SK-N-MC (cell line): ENCODE results near the gene C12orf50.

ENCODE experiments used
- DNase-seq: peaks from one replicate; pipeline ENCODE4 v3.0.0-alpha.2; 2011; ENCODE audit warnings: low read depth, low spot score
- H3K27ac ChIP-seq: fragments of 200-600 bp; sonication (generic); 2 replicates; pipeline ENCODE4 v1.5.1; 2016; ENCODE audit warnings: mixed run types
- H3K36me3 ChIP-seq: fragments of 200-600 bp; sonication (generic); 2 replicates; pipeline ENCODE4 v1.6.1; 2017; ENCODE audit warnings: antibody characterized with exemption, low read length, mixed read lengths; ENCODE audit not compliant: insufficient read depth
- H3K4me3 ChIP-seq: fragments of 200-600 bp; sonication (generic); 2 replicates; pipeline ENCODE4 v1.5.1; 2016
- H3K9ac ChIP-seq: fragments of 200-600 bp; sonication (generic); 2 replicates; pipeline ENCODE4 v1.8.0; 2017; ENCODE audit warnings: mixed run types, mixed read lengths; ENCODE audit not compliant: insufficient read length
- H3K9me3 ChIP-seq: fragments of 200-600 bp; sonication (generic); 2 replicates; pipeline ENCODE4 v1.6.1; 2017; ENCODE audit warnings: low read depth, mild to moderate bottlenecking, antibody characterized with exemption, low read length, moderate library complexity, mixed read lengths
- EZH2 ChIP-seq: fragments of 200-600 bp; sonication (generic); IDR thresholded peaks from one replicate; pipeline ENCODE4 v1.6.1; 2017; ENCODE audit warnings: antibody characterized with exemption
- FOXP2 ChIP-seq: optimal IDR thresholded peaks from 2 replicates; pipeline ENCODE3; 2011; ENCODE audit warnings: mild to moderate bottlenecking, moderate library complexity; ENCODE audit not compliant: insufficient read depth; ENCODE audit errors: extremely low read length, control extremely low read depth
- POLR2AphosphoS5 ChIP-seq: IDR thresholded peaks from 2 replicates; pipeline ENCODE4 v1.6.1; 2012; ENCODE audit warnings: mild to moderate bottlenecking, low read depth, low read length, borderline replicate concordance

The C12orf50 gene

DNA sequence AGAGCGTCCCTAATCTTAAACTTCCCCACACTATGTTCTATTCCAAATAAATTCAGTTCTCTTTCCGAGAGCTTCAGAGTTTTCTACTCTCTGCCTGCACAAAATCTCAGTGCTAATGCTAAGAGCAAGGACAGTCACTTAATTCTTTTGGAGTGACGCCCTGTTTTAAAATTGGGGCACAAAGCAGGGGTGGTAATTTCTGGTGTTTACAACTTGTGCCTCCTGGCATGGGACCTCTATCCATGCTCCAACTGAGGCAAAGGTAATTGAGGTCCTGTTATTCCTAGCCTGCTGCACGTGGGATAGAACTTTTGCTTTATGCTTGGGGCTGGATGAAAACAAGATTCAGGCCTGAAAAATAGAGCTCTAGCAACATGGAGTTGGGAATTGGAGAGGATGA is 22.9 kb downstream of the C12orf50 start:
- DNase-seq: no peak
- Histone ChIP-seq H3K9me3 (no peaks in the 10 kb centered on the region), H3K27ac (no peak overlapping the region), H3K9ac (no peak overlapping the region), H3K4me3 (no peak overlapping the region), H3K36me3 (no peaks in the 10 kb centered on the region)
- no peak for TF ChIP-seq FOXP2

DNA sequence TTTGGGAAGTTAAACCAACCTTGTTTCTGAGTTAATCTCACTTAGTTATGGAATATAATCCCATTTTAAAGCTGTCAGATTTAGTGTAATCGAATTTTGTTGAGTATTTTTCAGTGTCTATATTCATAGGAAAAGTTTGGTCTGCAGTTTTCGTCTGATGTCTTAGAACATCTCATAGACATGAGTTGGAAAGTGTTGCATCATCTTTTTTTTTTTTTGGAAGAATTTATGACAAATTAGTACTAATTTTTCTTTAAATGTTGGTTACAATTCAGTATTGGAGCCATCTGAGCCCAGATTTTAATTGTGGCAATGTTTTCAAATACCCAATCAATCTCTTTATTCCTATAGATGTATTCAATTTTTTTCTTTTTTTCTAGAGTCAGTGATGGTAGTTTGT is 27.9 kb downstream of the C12orf50 start:
- Histone ChIP-seq H3K9me3 (no peaks in the 10 kb centered on the region), H3K27ac (no peak overlapping the region), H3K36me3 (no peaks in the 10 kb centered on the region), H3K4me3 (no peak overlapping the region), H3K9ac (no peak overlapping the region)
- no peak for DNase-seq
- TF ChIP-seq EZH2: no peak
- TF ChIP-seq POLR2AphosphoS5: no peak
- TF ChIP-seq FOXP2: no peak

DNA sequence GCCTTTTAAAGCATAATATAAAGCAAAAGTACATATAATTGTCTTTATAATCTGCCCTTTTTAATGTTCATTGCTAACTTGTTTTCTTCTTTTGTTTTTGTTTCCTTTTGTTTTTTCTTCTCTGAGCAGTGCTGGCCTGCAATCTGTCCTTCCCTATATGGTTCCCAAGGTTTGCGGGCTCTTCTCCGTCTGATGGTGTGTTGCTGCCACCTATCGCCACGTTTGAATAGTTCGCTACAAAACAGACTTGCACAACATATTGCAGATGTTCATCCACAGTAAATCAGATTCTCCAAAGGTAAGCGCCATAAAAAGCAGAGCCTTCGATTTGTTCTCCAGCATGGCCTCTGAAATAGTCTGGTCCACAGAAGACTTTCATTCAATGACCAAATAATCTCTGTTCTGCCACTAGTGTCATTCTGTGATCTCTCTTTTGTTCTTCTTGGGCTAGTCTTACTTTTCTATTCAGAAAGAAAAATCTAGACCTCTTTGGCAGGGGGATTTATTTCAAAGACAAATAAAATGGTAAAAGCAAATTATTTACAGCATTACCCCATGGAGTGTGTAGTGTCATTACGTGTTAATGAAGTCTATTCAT is 33.5 kb downstream of the C12orf50 start:
- peak; percentile 42 for DNase-seq
- TF ChIP-seq FOXP2: no peak
- TF ChIP-seq EZH2: no peak
- TF ChIP-seq POLR2AphosphoS5: no peak
- Histone ChIP-seq H3K36me3 (no peaks in the 10 kb centered on the region), H3K4me3 (no peak overlapping the region), H3K9ac (no peak overlapping the region), H3K27ac (no peak overlapping the region), H3K9me3 (no peaks in the 10 kb centered on the region)

DNA sequence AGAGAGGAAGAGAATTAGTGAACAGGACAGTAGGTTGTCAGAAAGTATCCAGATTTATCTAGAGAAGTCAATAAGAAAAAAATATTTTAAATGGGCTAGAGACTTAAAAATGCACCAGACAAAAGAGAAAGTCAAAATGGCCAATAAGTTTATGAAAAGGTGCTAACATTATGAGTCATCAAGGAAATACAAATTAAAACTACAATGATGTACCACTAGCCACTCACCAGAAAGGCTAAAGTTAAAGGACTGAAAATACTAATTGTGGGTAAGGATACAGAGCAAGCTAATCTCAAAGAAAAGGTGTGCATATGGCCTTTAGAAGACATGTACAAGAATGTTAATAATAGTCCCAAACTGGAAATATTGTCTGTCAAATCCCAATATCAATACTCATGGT is 37.7 kb downstream of the C12orf50 start:
- TF ChIP-seq POLR2AphosphoS5 (no peak), FOXP2 (no peak), EZH2 (no peak)
- H3K36me3 ChIP-seq: no peaks in the 10 kb centered on the region
- no peak overlapping the region for H3K9ac ChIP-seq
- H3K9me3 ChIP-seq: no peaks in the 10 kb centered on the region
- no peak for DNase-seq
- no peak overlapping the region for H3K4me3 ChIP-seq
- H3K27ac ChIP-seq: no peak overlapping the region

DNA sequence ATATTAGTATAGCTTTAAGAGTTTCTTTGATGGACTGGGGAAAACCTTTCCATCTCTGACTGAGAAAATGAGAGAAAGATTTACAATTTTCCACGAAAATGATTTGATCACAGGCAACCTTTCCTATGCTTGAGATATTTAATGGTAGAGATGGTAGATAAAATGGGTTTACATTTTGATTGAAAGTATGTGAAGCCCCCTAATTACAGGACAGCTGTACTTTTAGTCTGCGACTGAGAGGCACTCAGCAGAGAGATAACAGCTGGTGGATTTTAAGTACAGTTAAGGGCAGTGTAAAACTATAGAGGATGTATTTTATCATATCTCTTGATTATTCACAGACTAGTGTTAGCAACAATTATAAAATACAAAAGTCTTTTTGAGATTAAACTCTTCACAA is 40.7 kb downstream of the C12orf50 start:
- TF ChIP-seq EZH2: no peak
- TF ChIP-seq POLR2AphosphoS5: no peak
- no peak for TF ChIP-seq FOXP2
- Histone ChIP-seq H3K27ac (no peak overlapping the region), H3K36me3 (no peaks in the 10 kb centered on the region), H3K4me3 (no peak overlapping the region), H3K9me3 (no peaks in the 10 kb centered on the region), H3K9ac (no peak overlapping the region)
- no peak for DNase-seq

DNA sequence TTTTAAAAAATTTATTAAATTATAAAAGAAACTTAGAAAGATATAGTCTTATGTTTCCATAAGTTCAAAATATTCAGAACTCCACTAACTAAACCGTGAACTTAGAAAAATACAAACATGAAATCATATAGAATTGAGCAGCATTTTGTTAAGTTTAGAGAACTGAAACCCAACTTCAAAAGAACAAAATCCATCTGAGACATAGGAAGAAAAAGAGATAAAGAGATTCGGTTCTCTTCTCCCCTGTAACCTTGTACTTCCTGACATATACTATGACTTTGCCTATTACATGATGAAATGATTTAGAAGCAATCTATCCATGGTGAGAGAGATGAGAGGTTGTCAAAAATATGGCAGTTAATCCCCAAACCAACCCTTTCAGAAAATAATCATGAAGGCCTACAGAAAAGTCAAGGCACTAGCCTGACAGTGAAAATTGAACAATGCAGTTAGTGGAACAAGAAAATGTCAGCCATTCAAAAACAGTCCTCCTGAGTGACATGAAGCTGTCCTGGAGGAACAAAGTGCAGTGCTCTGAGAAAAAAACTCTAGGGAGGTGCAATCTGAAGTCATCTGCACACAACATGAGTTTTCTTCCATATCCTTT is 44.0 kb downstream of the C12orf50 start:
- Histone ChIP-seq H3K4me3 (no peak overlapping the region), H3K9me3 (no peaks in the 10 kb centered on the region), H3K9ac (no peak overlapping the region), H3K27ac (no peak overlapping the region), H3K36me3 (no peaks in the 10 kb centered on the region)
- no peak for TF ChIP-seq FOXP2
- TF ChIP-seq POLR2AphosphoS5: no peak
- TF ChIP-seq EZH2: no peak
- no peak for DNase-seq

DNA sequence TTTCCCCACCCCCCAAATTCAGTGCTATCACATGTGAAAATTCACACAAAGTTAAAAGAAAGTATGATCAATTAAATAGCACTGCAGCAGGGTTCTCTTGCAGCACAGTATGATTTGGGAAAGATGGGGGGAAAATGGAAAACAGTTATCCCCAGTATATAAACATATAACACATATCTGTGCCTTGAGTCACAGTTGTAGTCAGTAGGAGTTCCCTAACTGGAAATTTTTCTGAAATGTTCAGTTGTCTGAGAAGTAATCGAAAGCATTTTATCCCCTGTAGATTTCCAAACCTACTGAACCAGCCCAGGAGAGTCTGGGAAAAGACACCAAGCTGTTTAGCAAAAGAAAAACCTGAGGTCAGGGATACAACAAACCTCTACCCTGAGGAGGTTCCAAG is 47.0 kb downstream of the C12orf50 start:
- Histone ChIP-seq H3K27ac (no peak overlapping the region), H3K36me3 (no peaks in the 10 kb centered on the region), H3K9ac (no peak overlapping the region), H3K4me3 (no peak overlapping the region), H3K9me3 (no peaks in the 10 kb centered on the region)
- TF ChIP-seq POLR2AphosphoS5: no peak
- TF ChIP-seq EZH2: no peak
- DNase-seq: no peak

DNA sequence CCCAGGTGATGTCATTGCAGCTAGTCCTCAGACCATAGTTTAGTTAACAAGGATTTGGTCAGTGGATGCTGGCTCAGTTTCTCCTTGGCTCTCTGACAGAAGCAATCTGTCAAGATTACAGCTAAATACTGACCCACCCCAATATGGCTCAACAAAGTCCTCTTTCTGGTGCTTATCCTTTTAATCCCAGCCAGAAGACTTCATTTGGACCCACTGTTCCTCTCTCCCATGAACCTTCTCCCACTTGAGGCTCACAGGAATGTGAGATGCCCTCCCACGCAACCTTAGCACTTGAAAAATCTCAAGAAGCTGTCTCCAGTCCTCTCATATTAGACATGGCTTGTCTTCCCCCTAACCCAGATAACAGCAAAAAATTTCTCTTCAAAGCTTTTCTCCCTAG is 47.7 kb downstream of the C12orf50 start:
- H3K4me3 ChIP-seq: no peak overlapping the region
- no peak overlapping the region for H3K27ac ChIP-seq
- no peak for DNase-seq
- no peaks in the 10 kb centered on the region for H3K9me3 ChIP-seq
- H3K9ac ChIP-seq: no peak overlapping the region
- TF ChIP-seq EZH2 (no peak), POLR2AphosphoS5 (no peak)
- H3K36me3 ChIP-seq: no peaks in the 10 kb centered on the region

DNA sequence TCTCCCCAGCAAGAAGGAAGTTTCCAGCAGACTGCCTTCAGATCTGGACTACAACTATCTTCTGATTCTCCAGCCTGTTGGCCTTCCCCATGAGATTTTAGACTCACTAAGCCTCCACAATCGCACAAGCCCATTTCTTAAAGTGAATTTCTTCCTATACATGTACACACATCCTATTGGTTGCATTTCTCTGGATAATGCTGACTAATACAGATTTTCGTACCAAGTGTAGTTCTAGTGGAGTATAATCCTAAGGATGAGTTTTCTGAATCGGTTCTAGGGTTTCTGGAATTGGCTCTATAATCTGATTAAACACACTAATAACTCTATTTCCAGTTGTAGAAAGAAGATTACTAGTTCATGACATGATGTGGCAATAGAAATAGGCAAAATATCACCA is 53.3 kb downstream of the C12orf50 start:
- Histone ChIP-seq H3K9me3 (no peaks in the 10 kb centered on the region), H3K4me3 (no peak overlapping the region), H3K9ac (no peak overlapping the region), H3K36me3 (no peaks in the 10 kb centered on the region), H3K27ac (no peak overlapping the region)
- DNase-seq: no peak
- TF ChIP-seq EZH2 (no peak), FOXP2 (no peak), POLR2AphosphoS5 (no peak)

DNA sequence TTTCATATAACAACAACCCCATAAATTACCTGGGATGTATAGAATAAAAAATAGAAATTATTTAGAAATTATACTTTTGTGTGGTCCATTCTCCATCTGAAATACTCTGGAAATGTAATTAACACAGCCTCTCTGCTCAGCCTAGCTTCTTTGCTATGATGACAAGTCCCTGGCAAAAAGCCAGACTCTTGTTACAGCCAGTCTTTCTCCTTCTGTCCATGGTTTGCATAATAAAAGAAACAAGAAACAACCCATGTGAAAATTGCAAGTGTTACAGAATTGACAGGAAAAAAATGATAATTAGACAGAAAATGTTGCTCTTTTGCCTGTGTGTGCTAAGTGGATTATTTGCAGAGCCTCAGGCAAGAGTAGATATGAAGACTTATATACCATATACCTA is 61.3 kb downstream of the C12orf50 start:
- Histone ChIP-seq H3K27ac (no peak overlapping the region), H3K36me3 (no peaks in the 10 kb centered on the region), H3K9ac (no peak overlapping the region), H3K4me3 (no peak overlapping the region), H3K9me3 (no peaks in the 10 kb centered on the region)
- TF ChIP-seq FOXP2: no peak
- peak; percentile 14 for DNase-seq
